GM23338 (cell line): ENCODE measurements around the gene CENPN. TPM values are rescaled to one million over a fixed set of nuclear protein-coding genes. Genes with fewer than 3 reads are reported as not detected.

Source experiments
- ATAC-seq: fragments of 200-7000 bp; cut with Tn5 transposase; 3 replicates; pipeline ENCODE4 v1.9.1; 2020
- DNase-seq: peaks from one replicate; pipeline ENCODE4 v3.0.0-alpha.2; 2015; ENCODE audit warnings: low spot score
- H2AFZ ChIP-seq: fragments of 200-600 bp; sonication (generic); 2 replicates; pipeline ENCODE4 v1.8.0; 2016; ENCODE audit warnings: antibody characterized with exemption, mild to moderate bottlenecking, moderate library complexity
- H3F3A ChIP-seq: fragments of 200-600 bp; sonication (generic); replicated peaks from 2 replicates; pipeline ENCODE4 v1.8.0; 2017; ENCODE audit warnings: antibody characterized with exemption, mixed run types, low read depth
- H3K27ac ChIP-seq: fragments of 200-600 bp; sonication (generic); 2 replicates; pipeline ENCODE4 v1.6.1; 2016; ENCODE audit warnings: low read depth
- H3K27me3 ChIP-seq: fragments of 200-600 bp; sonication (generic); 2 replicates; pipeline ENCODE4 v1.8.0; 2016; ENCODE audit warnings: mild to moderate bottlenecking, mixed run types, moderate library complexity; ENCODE audit not compliant: insufficient read depth
- H3K36me3 ChIP-seq: fragments of 200-600 bp; sonication (generic); 2 replicates; pipeline ENCODE4 v1.8.0; 2016; ENCODE audit warnings: mild to moderate bottlenecking; ENCODE audit not compliant: insufficient read depth
- H3K4me1 ChIP-seq: fragments of 200-600 bp; sonication (generic); 2 replicates; pipeline ENCODE4 v1.8.0; 2016; ENCODE audit warnings: mild to moderate bottlenecking, moderate library complexity; ENCODE audit not compliant: insufficient read depth
- H3K4me2 ChIP-seq: fragments of 200-600 bp; sonication (generic); 2 replicates; pipeline ENCODE4 v1.7.1; 2017; ENCODE audit warnings: mixed run types
- H3K4me3 ChIP-seq: fragments of 200-600 bp; sonication (generic); 2 replicates; pipeline ENCODE4 v1.6.1; 2016; ENCODE audit warnings: mixed run types
- H3K79me2 ChIP-seq: fragments of 200-600 bp; sonication (generic); replicated peaks from 2 replicates; pipeline ENCODE4 v1.8.0; 2017; ENCODE audit warnings: mild to moderate bottlenecking; ENCODE audit not compliant: insufficient read depth
- H3K9me2 ChIP-seq: fragments of 200-600 bp; sonication (generic); 2 replicates; pipeline ENCODE4 v1.8.0; 2017; ENCODE audit not compliant: insufficient read depth
- H4K20me1 ChIP-seq: fragments of 200-600 bp; sonication (generic); replicated peaks from 2 replicates; pipeline ENCODE4 v1.8.0; 2017; ENCODE audit warnings: mild to moderate bottlenecking; ENCODE audit not compliant: insufficient read depth
- H3K27ac Mint-ChIP-seq: 2 replicates; pipeline ENCODE4 v1.8.0; 2020; ENCODE audit warnings: inconsistent platforms, mild to moderate bottlenecking, moderate library complexity, mixed read lengths
- H3K27me3 Mint-ChIP-seq: 3 replicates; pipeline ENCODE4 v1.8.0; 2022; ENCODE audit warnings: low read depth, mild to moderate bottlenecking, moderate library complexity, mixed read lengths, inconsistent platforms; ENCODE audit not compliant: insufficient read depth, poor library complexity
- H3K36me3 Mint-ChIP-seq: 3 replicates; pipeline ENCODE4 v1.8.0; 2021; ENCODE audit warnings: low read depth, mild to moderate bottlenecking, inconsistent platforms, moderate library complexity, mixed read lengths
- H3K4me1 Mint-ChIP-seq: 3 replicates; pipeline ENCODE4 v1.8.0; 2020; ENCODE audit warnings: mild to moderate bottlenecking, inconsistent platforms, mixed read lengths
- H3K4me3 Mint-ChIP-seq: 3 replicates; pipeline ENCODE4 v1.8.0; 2021; ENCODE audit warnings: moderate library complexity, mild to moderate bottlenecking, inconsistent platforms, mixed read lengths
- H3K9me3 Mint-ChIP-seq: 3 replicates; pipeline ENCODE4 v1.8.0; 2020; ENCODE audit warnings: moderate library complexity, mild to moderate bottlenecking, inconsistent platforms, mixed read lengths
- CREB1 ChIP-seq: fragments of 250-450 bp; sonication (Bioruptor Pico); IDR thresholded peaks from 2 replicates; pipeline ENCODE4 v1.5.0; 2020; ENCODE audit warnings: low read depth, mild to moderate bottlenecking, moderate library complexity
- ETS1 ChIP-seq: IDR thresholded peaks from 2 replicates; pipeline ENCODE4 v1.6.1; 2016; ENCODE audit warnings: antibody characterized with exemption
- EZH2 ChIP-seq: fragments of 200-600 bp; sonication (generic); IDR thresholded peaks from one replicate; pipeline ENCODE4 v1.8.0; 2017; ENCODE audit warnings: antibody characterized with exemption, mild to moderate bottlenecking, low read depth; ENCODE audit not compliant: unreplicated experiment
- EZH2phosphoT487 ChIP-seq: fragments of 200-600 bp; sonication (generic); IDR thresholded peaks from one replicate; pipeline ENCODE4 v1.8.1; 2018; ENCODE audit warnings: antibody characterized with exemption; ENCODE audit not compliant: unreplicated experiment
- JUNB ChIP-seq: IDR thresholded peaks from one replicate; pipeline ENCODE4 v1.6.1; 2016; ENCODE audit warnings: antibody characterized with exemption; ENCODE audit not compliant: unreplicated experiment
- NANOG ChIP-seq: IDR thresholded peaks from 2 replicates; pipeline ENCODE4 v1.6.1; 2016; ENCODE audit warnings: antibody characterized with exemption, borderline replicate concordance
- POLR2AphosphoS5 ChIP-seq: IDR thresholded peaks from 2 replicates; pipeline ENCODE4 v1.6.1; 2016; ENCODE audit warnings: antibody characterized with exemption, low read depth
- REST ChIP-seq: IDR thresholded peaks from one replicate; pipeline ENCODE4 v1.6.1; 2018; ENCODE audit warnings: antibody characterized with exemption; ENCODE audit not compliant: unreplicated experiment
- STAT1 ChIP-seq: IDR thresholded peaks from one replicate; pipeline ENCODE4 v1.6.1; 2016; ENCODE audit warnings: antibody characterized with exemption; ENCODE audit not compliant: unreplicated experiment
- ZNF114 ChIP-seq: fragments of 250-450 bp; sonication (Bioruptor Pico); IDR thresholded peaks from 2 replicates; pipeline ENCODE4 v1.5.0; 2020; ENCODE audit warnings: mild to moderate bottlenecking, moderate library complexity
- ZNF331 ChIP-seq: fragments of 250-450 bp; sonication (Bioruptor Pico); IDR thresholded peaks from 2 replicates; pipeline ENCODE4 v1.5.0; 2020; ENCODE audit warnings: low read depth, mild to moderate bottlenecking, moderate library complexity
- ZNF462 ChIP-seq: fragments of 250-450 bp; sonication (Bioruptor Pico); IDR thresholded peaks from 2 replicates; pipeline ENCODE4 v1.5.0; 2020; ENCODE audit warnings: mild to moderate bottlenecking, moderate library complexity
- polyA plus RNA-seq: library from polyadenylated mRNA; unstranded; fragments of >200 nt; fragmentation: Nextera tagmentation; extraction: Ambion mirVana; gene quantifications from 2 replicates; pipeline ENCODE4 v1.2.1, GENCODE V29; 2016
- total RNA-seq: library from RNA; depleted of rRNA; stranded (reverse); fragments of >200 nt; shearing (Covaris generic); gene quantifications from 2 replicates; pipeline ENCODE4 v1.2.3, GENCODE V29; 2014

CENPN gene
- total and polyA plus RNA-seq, 2 experiments from 2014 or later = 43.6 to 80.8 TPM

GRCh38 chr16:81029930-81030604, 23.1 kb downstream of the CENPN start (continued):
- TF ChIP-seq EZH2 = no peak

GRCh38 chr16:81035398-81035974, 28.5 kb downstream of the CENPN start, which contains the start of gene ATMIN:
Gene ATMIN, plus strand, starts transcription at chr16:81035842. Its CDS starts 29 bp downstream, at chr16:81035871.
- H3K4me3 Mint-ChIP-seq = peak within 1 kb of the TSS; percentile 90
- peak within 1 kb of the TSS; percentile 29; the same call in 1 of the 2 replicates for H2AFZ ChIP-seq
- H3K27ac ChIP-seq = 0 out of 2 replicates have a peak within 1 kb of the TSS, but pooled peaks have one; percentile 45
- no peaks in the 10 kb centered on the region for H3K27me3 ChIP-seq
- H3F3A ChIP-seq = no peaks in the 10 kb centered on the region
- 0 out of 2 replicates have a peak, but pooled peaks cover 4% of the 10 kb centered on the region for H3K9me2 ChIP-seq
- peaks cover 22% of the 10 kb centered on the region for H4K20me1 ChIP-seq
- H3K4me1 Mint-ChIP-seq = peaks cover 11% of the 10 kb centered on the region
- peaks cover 7% of the 10 kb centered on the region; the same call in 1 of the 2 replicates for H3K36me3 ChIP-seq
- peak within 1 kb of the TSS; percentile 100 for H3K4me2 ChIP-seq
- H3K9me3 Mint-ChIP-seq = peaks cover 12% of the 10 kb centered on the region; the same call in 2 of the 3 replicates
- H3K4me1 ChIP-seq = peaks cover 9% of the 10 kb centered on the region
- ATAC-seq (peak; percentile 88), DNase-seq (peak; percentile 94)
- peak within 1 kb of the TSS; percentile 96 for H3K4me3 ChIP-seq
- peak within 1 kb of the TSS; percentile 91 for H3K27ac Mint-ChIP-seq
- peaks cover 41% of the 10 kb centered on the region for H3K36me3 Mint-ChIP-seq
- H3K27me3 Mint-ChIP-seq = peaks cover 6% of the 10 kb centered on the region
- peaks cover 43% of the 10 kb centered on the region for H3K79me2 ChIP-seq
- TF ChIP-seq ZNF114 (CRISPR knock-in tag) = no peak
- no peak for TF ChIP-seq STAT1
- peak; percentile 42; the same call in 1 of the 2 replicates for TF ChIP-seq POLR2AphosphoS5
- no peak for TF ChIP-seq EZH2
- TF ChIP-seq ETS1 = no peak
- no peak for TF ChIP-seq EZH2phosphoT487
- no peak for TF ChIP-seq REST
- no peak for TF ChIP-seq JUNB
- TF ChIP-seq NANOG = no peak
- no peak for TF ChIP-seq ZNF331 (CRISPR knock-in tag)
- no peak for TF ChIP-seq ZNF462 (CRISPR knock-in tag)
- TF ChIP-seq CREB1 (CRISPR knock-in tag) = peak; percentile 42; the same call in 1 of the 2 replicates
